Measurements from ENCODE around the gene RAB11FIP2.

DNA sequence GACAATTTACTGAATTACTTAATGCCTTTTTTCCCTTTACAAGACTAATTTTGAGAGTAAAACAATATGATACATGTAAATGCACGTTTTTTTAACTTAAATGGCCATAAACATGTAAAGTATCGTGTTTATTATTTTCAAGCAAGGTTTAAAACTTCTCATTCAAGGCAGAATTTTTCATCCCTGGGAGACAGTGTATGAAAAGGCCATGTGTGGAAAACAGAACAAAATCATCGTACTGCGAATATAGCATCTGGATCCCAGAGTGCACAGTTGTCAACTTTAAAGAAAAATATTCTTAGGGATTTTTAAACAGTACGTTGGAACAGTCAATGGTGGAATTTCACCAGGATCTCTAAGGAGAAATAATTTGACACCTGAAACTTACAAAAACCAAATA lies 1.1 kb upstream of the RAB11FIP2 start:
- TF ChIP-seq, protein P1, sequence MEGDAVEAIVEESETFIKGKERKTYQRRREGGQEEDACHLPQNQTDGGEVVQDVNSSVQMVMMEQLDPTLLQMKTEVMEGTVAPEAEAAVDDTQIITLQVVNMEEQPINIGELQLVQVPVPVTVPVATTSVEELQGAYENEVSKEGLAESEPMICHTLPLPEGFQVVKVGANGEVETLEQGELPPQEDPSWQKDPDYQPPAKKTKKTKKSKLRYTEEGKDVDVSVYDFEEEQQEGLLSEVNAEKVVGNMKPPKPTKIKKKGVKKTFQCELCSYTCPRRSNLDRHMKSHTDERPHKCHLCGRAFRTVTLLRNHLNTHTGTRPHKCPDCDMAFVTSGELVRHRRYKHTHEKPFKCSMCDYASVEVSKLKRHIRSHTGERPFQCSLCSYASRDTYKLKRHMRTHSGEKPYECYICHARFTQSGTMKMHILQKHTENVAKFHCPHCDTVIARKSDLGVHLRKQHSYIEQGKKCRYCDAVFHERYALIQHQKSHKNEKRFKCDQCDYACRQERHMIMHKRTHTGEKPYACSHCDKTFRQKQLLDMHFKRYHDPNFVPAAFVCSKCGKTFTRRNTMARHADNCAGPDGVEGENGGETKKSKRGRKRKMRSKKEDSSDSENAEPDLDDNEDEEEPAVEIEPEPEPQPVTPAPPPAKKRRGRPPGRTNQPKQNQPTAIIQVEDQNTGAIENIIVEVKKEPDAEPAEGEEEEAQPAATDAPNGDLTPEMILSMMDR (IDR thresholded peaks at IDR 0.05), result no peak
- TF ChIP-seq EP300 (IDR thresholded peaks at IDR 0.05), result no peak

Data from stomach (tissue), 4 donors.